WTC11 (cell line): ENCODE results near the gene PITPNC1.

Experiments
- AFF4 ChIP-seq: sonication (generic); formaldehyde crosslinking; IDR thresholded peaks from 2 replicates; pipeline ENCODE4 v1.8.1; 2023; ENCODE audit warnings: mild to moderate bottlenecking, missing genetic modification reagents, borderline replicate concordance
- FOXK1 ChIP-seq: sonication (generic); formaldehyde crosslinking; IDR thresholded peaks from 2 replicates; pipeline ENCODE4 v1.8.0; 2022; ENCODE audit warnings: mild to moderate bottlenecking, moderate library complexity, missing genetic modification reagents
- RELA ChIP-seq: sonication (generic); formaldehyde crosslinking; IDR thresholded peaks from 2 replicates; pipeline ENCODE4 v1.8.1; 2022; ENCODE audit warnings: missing genetic modification reagents, mild to moderate bottlenecking, borderline replicate concordance
- SMAD4 ChIP-seq: sonication (generic); formaldehyde crosslinking; IDR thresholded peaks from 2 replicates; pipeline ENCODE4 v1.8.0; 2022; ENCODE audit warnings: mild to moderate bottlenecking, missing genetic modification reagents
- TF ChIP-seq, protein P1 (sequence below): fragments of 200-600 bp; IDR thresholded peaks from 2 replicates; pipeline ENCODE4 v1.8.0; 2022; ENCODE audit warnings: antibody characterized with exemption
- TF ChIP-seq, protein P2 (sequence below): sonication (generic); formaldehyde crosslinking; IDR thresholded peaks from 2 replicates; pipeline ENCODE4 v1.8.0; 2023; ENCODE audit warnings: missing genetic modification reagents, mild to moderate bottlenecking, borderline replicate concordance
- TF ChIP-seq, protein P3 (sequence below): sonication (generic); formaldehyde crosslinking; conservative IDR thresholded peaks from 2 replicates; pipeline ENCODE4 v1.8.1; 2023; ENCODE audit warnings: mild to moderate bottlenecking, low read depth, missing genetic modification reagents, moderate library complexity
- TF ChIP-seq, protein P4 (sequence below): sonication (generic); formaldehyde crosslinking; IDR thresholded peaks from 2 replicates; pipeline ENCODE4 v1.8.0; 2022; ENCODE audit warnings: mild to moderate bottlenecking, missing genetic modification reagents

DNA sequence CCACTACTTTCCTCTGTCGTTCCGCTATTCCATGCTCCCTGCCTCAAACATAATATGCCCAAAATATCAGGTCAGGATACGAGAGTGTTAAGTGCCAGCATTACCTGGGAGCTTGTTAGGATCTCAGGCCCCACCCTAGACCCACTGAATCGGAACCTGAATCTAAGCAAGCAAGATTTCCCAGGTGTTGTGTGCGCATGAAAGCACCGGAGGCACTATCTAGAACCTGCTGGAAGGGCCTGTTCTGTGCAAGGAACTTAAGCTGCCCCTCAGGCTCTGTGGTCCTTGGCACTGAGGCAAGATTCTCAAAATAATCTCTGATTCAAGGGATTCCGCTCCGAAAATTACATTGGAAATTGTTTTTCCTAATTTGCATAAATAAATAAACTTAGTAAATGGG, 233.0 kb downstream of the PITPNC1 start:
- TF ChIP-seq FOXK1 (CRISPR knock-in tag), result no peak
- TF ChIP-seq, protein P1, sequence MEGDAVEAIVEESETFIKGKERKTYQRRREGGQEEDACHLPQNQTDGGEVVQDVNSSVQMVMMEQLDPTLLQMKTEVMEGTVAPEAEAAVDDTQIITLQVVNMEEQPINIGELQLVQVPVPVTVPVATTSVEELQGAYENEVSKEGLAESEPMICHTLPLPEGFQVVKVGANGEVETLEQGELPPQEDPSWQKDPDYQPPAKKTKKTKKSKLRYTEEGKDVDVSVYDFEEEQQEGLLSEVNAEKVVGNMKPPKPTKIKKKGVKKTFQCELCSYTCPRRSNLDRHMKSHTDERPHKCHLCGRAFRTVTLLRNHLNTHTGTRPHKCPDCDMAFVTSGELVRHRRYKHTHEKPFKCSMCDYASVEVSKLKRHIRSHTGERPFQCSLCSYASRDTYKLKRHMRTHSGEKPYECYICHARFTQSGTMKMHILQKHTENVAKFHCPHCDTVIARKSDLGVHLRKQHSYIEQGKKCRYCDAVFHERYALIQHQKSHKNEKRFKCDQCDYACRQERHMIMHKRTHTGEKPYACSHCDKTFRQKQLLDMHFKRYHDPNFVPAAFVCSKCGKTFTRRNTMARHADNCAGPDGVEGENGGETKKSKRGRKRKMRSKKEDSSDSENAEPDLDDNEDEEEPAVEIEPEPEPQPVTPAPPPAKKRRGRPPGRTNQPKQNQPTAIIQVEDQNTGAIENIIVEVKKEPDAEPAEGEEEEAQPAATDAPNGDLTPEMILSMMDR, result no peak
- TF ChIP-seq, protein P2, sequence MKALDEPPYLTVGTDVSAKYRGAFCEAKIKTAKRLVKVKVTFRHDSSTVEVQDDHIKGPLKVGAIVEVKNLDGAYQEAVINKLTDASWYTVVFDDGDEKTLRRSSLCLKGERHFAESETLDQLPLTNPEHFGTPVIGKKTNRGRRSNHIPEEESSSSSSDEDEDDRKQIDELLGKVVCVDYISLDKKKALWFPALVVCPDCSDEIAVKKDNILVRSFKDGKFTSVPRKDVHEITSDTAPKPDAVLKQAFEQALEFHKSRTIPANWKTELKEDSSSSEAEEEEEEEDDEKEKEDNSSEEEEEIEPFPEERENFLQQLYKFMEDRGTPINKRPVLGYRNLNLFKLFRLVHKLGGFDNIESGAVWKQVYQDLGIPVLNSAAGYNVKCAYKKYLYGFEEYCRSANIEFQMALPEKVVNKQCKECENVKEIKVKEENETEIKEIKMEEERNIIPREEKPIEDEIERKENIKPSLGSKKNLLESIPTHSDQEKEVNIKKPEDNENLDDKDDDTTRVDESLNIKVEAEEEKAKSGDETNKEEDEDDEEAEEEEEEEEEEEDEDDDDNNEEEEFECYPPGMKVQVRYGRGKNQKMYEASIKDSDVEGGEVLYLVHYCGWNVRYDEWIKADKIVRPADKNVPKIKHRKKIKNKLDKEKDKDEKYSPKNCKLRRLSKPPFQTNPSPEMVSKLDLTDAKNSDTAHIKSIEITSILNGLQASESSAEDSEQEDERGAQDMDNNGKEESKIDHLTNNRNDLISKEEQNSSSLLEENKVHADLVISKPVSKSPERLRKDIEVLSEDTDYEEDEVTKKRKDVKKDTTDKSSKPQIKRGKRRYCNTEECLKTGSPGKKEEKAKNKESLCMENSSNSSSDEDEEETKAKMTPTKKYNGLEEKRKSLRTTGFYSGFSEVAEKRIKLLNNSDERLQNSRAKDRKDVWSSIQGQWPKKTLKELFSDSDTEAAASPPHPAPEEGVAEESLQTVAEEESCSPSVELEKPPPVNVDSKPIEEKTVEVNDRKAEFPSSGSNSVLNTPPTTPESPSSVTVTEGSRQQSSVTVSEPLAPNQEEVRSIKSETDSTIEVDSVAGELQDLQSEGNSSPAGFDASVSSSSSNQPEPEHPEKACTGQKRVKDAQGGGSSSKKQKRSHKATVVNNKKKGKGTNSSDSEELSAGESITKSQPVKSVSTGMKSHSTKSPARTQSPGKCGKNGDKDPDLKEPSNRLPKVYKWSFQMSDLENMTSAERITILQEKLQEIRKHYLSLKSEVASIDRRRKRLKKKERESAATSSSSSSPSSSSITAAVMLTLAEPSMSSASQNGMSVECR (CRISPR knock-in tag), result no peak
- TF ChIP-seq, protein P3, sequence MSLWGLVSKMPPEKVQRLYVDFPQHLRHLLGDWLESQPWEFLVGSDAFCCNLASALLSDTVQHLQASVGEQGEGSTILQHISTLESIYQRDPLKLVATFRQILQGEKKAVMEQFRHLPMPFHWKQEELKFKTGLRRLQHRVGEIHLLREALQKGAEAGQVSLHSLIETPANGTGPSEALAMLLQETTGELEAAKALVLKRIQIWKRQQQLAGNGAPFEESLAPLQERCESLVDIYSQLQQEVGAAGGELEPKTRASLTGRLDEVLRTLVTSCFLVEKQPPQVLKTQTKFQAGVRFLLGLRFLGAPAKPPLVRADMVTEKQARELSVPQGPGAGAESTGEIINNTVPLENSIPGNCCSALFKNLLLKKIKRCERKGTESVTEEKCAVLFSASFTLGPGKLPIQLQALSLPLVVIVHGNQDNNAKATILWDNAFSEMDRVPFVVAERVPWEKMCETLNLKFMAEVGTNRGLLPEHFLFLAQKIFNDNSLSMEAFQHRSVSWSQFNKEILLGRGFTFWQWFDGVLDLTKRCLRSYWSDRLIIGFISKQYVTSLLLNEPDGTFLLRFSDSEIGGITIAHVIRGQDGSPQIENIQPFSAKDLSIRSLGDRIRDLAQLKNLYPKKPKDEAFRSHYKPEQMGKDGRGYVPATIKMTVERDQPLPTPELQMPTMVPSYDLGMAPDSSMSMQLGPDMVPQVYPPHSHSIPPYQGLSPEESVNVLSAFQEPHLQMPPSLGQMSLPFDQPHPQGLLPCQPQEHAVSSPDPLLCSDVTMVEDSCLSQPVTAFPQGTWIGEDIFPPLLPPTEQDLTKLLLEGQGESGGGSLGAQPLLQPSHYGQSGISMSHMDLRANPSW (CRISPR knock-in tag), result no peak
- TF ChIP-seq, protein P4, sequence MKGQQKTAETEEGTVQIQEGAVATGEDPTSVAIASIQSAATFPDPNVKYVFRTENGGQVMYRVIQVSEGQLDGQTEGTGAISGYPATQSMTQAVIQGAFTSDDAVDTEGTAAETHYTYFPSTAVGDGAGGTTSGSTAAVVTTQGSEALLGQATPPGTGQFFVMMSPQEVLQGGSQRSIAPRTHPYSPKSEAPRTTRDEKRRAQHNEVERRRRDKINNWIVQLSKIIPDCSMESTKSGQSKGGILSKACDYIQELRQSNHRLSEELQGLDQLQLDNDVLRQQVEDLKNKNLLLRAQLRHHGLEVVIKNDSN (CRISPR knock-in tag), result no peak
- no peak for TF ChIP-seq AFF4 (CRISPR knock-in tag)
- no peak for TF ChIP-seq RELA
- no peak for TF ChIP-seq SMAD4
